ENCODE results near the gene KIR3DL1. TPM values are rescaled to one million over a fixed set of nuclear protein-coding genes. Genes with fewer than 3 reads are reported as not detected.
"Not testable (repeated sequence)": the region's sequence is repeated elsewhere in the genome, so short reads cannot be mapped to it uniquely, and the experiment has no call there.

Gene KIR3DL1
- total RNA-seq, 1 experiment from 2014 or later: not detected

DNA sequence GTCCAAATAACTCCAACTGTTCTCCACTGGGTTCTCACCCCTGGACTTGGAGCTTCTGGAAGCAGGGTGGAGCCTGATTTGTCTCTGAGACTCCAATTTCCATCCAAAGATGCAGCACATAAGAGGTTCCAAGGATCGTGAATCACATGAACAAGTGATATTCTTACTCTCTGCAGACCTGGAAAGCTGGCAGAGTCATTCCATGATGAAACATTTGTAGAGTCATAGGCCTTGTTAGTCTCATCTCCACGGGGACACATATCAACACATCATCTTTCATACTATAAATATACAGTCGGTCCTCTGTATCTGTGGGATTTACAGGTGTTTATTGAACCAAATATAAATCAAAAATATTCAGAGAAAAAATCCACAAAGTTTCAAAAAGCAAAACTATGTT lies 1.7 kb upstream of the KIR3DL1 start:
- not testable (repeated sequence) for DNase-seq (ENCODE audit: low spot score)

DNA sequence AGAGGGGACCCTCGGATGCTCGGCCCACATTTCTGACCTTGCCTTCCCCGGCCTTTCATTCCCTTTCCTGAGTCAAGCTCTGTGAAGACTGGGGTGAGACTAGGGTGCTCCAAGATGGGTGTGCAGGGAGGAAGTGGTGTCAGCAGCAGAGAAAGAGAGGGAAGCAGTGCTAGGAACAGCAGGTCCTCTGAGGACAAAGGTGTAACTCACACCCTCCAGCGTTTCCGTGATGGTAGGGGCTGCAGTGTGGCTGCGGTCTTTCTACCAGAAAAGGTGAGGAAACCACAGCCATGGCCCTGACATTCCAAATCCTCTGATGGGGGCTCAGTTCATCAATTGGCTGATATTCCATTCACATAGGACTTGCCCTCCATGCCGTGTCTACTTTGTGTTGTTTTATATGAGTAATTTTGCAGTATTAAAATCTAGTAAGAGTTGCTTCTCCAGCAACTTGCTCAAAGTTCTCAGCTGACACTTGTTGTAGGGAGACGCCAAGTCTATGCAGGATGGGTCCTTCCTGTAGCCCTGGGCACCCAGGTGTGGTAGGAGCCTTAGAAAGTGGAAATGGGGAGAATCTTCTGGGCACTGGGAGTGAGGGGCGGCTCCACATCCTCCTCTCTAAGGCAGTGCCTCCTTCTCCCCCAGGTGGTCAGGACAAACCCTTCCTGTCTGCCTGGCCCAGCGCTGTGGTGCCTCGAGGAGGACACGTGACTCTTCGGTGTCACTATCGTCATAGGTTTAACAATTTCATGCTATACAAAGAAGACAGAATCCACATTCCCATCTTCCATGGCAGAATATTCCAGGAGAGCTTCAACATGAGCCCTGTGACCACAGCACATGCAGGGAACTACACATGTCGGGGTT lies 1.6 kb downstream of the KIR3DL1 start:
- no peak for DNase-seq (ENCODE audit: low spot score)

- not testable (repeated sequence) for DNase-seq (ENCODE audit: low spot score)
Observed at GRCh38 chr19:54824416-54824815, 8.1 kb downstream of the KIR3DL1 start.

- not testable (repeated sequence) for DNase-seq (ENCODE audit: low spot score)
Observed at GRCh38 chr19:54825326-54825725, 9.1 kb downstream of the KIR3DL1 start.

- not testable (repeated sequence) for DNase-seq (ENCODE audit: low spot score)
Observed at GRCh38 chr19:54828064-54828463, 11.8 kb downstream of the KIR3DL1 start.

- DNase-seq (ENCODE audit: low spot score): not testable (repeated sequence)
Observed at GRCh38 chr19:54832496-54832895, 16.2 kb downstream of the KIR3DL1 start, which contains the start of gene KIR2DS4. KIR2DS4 (plus strand) TSS chr19:54832676.

GRCh38 chr19:54835126-54835525 lies 18.9 kb downstream of the KIR3DL1 start:
- DNase-seq (ENCODE audit: low spot score): not testable (repeated sequence)

DNA sequence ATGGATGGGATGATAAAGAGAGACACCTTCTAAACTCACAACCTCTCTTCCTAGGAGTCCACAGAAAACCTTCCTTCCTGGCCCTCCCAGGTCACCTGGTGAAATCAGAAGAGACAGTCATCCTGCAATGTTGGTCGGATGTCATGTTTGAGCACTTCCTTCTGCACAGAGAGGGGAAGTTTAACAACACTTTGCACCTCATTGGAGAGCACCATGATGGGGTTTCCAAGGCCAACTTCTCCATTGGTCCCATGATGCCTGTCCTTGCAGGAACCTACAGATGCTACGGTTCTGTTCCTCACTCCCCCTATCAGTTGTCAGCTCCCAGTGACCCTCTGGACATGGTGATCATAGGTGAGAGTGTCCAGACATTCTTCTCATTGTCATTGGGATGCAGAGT lies 21.3 kb downstream of the KIR3DL1 start:
- not testable (repeated sequence) for DNase-seq (ENCODE audit: low spot score)

DNA sequence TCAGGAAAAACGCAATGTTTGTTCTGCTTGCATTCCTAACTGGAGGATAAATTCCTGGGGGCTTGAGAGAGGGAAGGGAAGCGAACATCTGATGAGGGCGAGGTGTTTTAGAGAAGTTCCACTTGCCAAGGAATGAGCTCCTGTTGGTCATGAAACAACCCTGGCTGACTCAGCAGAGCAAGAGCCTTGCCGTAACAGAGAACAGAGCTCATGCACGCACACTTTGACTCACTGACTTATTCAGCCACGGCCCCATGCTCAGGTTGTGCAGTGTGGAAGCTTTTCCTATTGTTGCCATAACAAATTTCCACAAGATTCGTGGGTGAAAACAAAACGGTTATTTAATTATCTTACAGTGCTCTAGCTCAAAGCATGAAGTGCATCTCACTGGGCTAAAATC lies 26.9 kb downstream of the KIR3DL1 start:
- not testable (repeated sequence) for DNase-seq (ENCODE audit: low spot score)

DNA sequence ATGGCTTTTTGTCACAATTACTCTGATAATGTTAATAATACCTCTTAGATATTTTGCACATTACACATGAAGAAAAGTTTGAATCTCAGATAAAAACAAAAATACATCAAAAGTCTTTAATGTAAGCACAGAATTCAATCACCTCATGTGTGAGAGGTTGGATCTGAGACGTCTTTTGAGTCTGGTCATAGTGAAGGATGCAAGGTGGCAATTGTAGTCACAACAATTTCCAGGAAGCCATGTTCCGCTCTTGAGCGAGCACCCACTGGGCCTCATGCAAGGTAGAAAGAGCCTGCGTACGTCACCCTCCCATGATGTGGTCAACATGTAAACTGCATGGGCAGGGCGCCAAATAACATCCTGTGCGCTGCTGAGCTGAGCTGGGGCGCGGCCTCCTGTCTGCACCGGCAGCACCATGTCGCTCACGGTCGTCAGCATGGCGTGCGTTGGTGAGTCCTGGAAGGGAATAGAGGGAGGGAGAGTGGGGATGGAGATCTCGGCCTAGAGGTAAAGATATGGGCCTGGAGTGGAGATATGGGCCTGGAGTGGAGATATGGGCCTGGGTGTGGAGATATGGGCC lies 33.9 kb downstream of the KIR3DL1 start, which contains the start of gene KIR3DL2:
Gene KIR3DL2, plus strand, starts transcription at position 383 of the 580 bp plus-strand sequence. Its CDS starts 33 bp downstream, at position 416.
- DNase-seq (ENCODE audit: low spot score): not testable (repeated sequence)

DNA sequence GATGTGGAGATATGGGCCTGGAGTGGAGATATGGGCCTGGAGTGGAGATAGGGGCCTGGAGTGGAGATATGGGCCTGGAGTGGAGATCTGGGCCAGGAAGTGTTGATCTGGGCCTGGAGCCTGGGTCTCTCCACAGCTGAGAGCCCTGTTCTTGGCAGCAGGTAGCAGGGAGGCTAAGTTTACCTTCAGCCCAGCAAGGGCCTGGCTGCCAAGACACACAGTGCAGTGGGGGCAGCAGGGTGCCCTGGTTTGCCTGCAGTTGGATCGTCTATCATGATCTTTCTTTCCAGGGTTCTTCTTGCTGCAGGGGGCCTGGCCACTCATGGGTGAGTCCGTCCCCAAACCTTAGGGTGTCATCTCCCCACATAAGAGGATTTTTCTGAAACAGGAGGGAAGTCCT lies 34.7 kb downstream of the KIR3DL1 start:
- no peak for DNase-seq (ENCODE audit: low spot score)

GRCh38 chr19:54851353-54851752 lies 35.1 kb downstream of the KIR3DL1 start:
- no peak for DNase-seq (ENCODE audit: low spot score)

DNA sequence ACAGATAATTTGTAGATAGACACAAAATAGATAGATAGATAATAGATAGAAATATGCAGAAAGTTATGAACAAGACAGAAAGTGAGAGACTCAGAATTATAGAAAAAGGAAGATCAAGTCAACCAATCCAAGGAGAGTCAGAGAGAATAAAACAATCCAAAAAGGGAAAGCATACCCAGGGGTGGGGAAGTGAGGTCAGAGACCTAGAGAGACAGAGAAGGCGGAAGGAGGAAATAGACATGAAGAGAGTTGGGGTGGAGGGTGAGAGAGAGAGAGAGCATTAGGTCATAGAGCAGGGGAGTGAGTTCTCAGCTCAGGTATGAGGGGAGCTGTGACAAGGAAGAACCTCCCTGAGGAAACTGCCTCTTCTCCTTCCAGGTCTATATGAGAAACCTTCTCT lies 39.0 kb downstream of the KIR3DL1 start:
- peak; percentile 3 for DNase-seq (ENCODE audit: low spot score)

- DNase-seq (ENCODE audit: low spot score): not testable (repeated sequence)
Observed at GRCh38 chr19:54858476-54858875, 42.2 kb downstream of the KIR3DL1 start.

DNA sequence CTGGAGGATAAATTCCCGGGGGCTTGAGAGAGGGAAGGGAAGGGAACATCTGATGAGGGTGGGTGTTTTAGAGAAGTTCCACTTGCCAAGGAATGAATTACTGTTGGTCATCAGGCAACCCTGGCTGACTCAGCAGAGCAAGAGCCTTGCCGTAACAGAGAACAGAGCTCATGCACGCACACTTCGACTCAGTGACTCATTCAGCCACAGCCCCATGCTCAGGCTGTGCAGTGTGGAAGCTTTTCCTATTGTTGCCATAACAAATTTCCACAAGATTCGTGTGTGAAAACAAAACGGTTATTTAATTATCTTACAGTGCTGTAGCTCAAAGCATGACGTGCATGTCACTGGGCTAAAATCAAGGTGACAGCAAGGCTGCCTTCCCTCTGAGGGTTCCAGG lies 43.2 kb downstream of the KIR3DL1 start:
- peak; percentile 71 for DNase-seq (ENCODE audit: low spot score)

DNA sequence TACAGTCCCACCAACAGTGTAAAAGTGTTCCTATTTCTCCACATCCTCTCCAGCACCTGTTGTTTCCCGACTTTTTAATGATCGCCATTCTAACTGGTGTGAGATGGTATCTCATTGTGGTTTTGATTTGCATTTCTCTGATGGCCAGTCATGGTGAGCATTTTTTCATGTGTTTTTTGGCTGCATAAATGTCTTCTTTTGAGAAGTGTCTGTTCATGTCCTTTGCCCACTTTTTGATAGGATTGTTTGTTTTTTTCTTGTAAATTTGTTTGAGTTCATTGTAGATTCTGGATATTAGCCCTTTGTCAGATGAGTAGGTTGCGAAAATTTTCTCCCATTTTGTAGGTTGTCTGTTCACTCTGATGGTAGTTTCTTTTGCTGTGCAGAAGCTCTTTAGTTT lies 47.2 kb downstream of the KIR3DL1 start:
- not testable (repeated sequence) for DNase-seq (ENCODE audit: low spot score)

DNA sequence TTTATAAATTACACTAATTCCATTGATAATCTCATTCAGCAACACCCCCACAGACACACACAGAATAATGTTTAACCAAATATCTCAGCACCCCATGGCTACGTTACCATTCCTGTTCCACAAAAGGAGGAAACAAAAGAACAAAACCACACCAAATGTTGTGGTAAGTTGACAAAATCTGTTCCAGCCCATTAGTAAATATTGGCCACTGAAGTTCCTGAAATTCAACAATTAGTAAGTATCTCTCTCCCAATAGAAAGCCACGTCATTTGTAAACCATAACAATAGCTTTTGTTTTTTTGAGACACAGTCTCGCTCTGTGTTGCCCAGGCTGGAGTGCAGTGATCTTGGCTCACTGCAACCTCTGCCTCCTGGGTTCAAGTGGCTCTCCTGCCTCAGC lies 55.4 kb downstream of the KIR3DL1 start:
- DNase-seq (ENCODE audit: low spot score): no peak

GRCh38 chr19:54873990-54874389 lies 57.7 kb downstream of the KIR3DL1 start, which contains the start of gene FCAR:
FCAR (plus strand) TSS chr19:54874235; CDS start chr19:54874290, 55 bp downstream.
- DNase-seq (ENCODE audit: low spot score): no peak

DNA sequence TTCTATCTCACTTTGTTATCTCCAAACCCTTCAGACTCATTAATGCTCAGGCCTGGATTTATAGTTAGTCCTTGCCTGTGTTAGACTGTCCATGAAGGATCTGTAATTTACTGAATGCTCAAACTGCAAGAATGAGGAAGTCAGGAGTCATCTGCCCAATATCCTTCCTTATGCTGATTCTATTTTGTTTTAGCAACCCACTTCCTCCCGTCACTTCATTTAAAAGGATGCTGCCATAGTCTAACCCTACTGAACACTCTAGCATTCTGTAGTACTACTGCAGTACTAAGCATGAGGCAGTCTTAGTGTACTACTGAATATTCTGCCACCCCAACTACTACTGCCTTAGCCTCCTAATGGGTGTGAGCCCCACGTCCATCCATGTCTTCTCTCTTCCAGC lies 59.2 kb downstream of the KIR3DL1 start:
- no peak for DNase-seq (ENCODE audit: low spot score)

- DNase-seq (ENCODE audit: low spot score): no peak
Observed at GRCh38 chr19:54877471-54877870, 61.2 kb downstream of the KIR3DL1 start.
